ENCODE results near the gene NECTIN3.

DNA sequence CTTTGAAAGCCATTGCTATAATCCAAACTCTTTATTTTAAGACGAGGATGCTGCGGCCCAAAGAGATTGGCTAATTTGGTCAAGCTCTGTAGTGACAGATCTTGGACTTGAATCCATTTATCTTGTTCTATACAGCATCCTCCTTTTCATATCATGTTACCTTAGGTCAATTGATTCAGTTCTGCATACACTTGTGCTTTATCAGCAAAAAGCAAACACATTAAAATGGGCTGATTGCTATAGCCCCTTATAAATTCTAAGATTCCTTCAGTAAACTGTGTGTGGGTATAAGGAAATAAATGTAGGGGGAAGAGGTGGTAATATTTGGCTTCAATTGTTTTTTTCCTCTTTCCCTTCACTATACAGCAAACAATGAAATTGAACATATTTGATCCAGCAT lies 40.1 kb upstream of the NECTIN3 start:
- TF ChIP-seq SIN3A (IDR thresholded peaks at IDR 0.05; ENCODE audit: low read depth, low read length) (no peak), RFX5 (IDR thresholded peaks at IDR 0.05; ENCODE audit: low read depth, low read length) (no peak), NFIC (IDR thresholded peaks at IDR 0.05; ENCODE audit: low read depth, low read length) (no peak), CTCF (IDR thresholded peaks at IDR 0.05 in 2 of 3, conservative IDR thresholded peaks at IDR 0.05 in 1 of 3; ENCODE audit: control insufficient read depth in 2 of 3, extremely low read depth in 1 of 3, insufficient read depth in 1 of 3, low read depth in 3 of 3, low read length in 3 of 3) (no peak), NRF1 (conservative IDR thresholded peaks at IDR 0.05; ENCODE audit: low read depth, low read length) (no peak), PBX3 (IDR thresholded peaks at IDR 0.05; ENCODE audit: insufficient replicate concordance, low read depth, low read length) (no peak), CBX3 (IDR thresholded peaks at IDR 0.05; ENCODE audit: borderline replicate concordance, low read depth) (no peak), E2F4 (IDR thresholded peaks at IDR 0.05; ENCODE audit: low read depth, low read length) (no peak), EZH2 (IDR thresholded peaks at IDR 0.05; ENCODE audit: borderline replicate concordance, control insufficient read depth, low read depth, low read length) (no peak), SRF (IDR thresholded peaks at IDR 0.05; ENCODE audit: low read depth in 2 of 2, low read length in 2 of 2) (no peak), USF2 (IDR thresholded peaks at IDR 0.05; ENCODE audit: borderline replicate concordance, low read depth, low read length) (no peak)
- TF ChIP-seq, protein P1, sequence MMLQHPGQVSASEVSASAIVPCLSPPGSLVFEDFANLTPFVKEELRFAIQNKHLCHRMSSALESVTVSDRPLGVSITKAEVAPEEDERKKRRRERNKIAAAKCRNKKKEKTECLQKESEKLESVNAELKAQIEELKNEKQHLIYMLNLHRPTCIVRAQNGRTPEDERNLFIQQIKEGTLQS (IDR thresholded peaks at IDR 0.05; ENCODE audit: borderline replicate concordance, extremely low read depth, low read depth, low read length), result no peak
- TF ChIP-seq, protein P2, sequence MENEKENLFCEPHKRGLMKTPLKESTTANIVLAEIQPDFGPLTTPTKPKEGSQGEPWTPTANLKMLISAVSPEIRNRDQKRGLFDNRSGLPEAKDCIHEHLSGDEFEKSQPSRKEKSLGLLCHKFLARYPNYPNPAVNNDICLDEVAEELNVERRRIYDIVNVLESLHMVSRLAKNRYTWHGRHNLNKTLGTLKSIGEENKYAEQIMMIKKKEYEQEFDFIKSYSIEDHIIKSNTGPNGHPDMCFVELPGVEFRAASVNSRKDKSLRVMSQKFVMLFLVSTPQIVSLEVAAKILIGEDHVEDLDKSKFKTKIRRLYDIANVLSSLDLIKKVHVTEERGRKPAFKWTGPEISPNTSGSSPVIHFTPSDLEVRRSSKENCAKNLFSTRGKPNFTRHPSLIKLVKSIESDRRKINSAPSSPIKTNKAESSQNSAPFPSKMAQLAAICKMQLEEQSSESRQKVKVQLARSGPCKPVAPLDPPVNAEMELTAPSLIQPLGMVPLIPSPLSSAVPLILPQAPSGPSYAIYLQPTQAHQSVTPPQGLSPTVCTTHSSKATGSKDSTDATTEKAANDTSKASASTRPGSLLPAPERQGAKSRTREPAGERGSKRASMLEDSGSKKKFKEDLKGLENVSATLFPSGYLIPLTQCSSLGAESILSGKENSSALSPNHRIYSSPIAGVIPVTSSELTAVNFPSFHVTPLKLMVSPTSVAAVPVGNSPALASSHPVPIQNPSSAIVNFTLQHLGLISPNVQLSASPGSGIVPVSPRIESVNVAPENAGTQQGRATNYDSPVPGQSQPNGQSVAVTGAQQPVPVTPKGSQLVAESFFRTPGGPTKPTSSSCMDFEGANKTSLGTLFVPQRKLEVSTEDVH (IDR thresholded peaks at IDR 0.05; ENCODE audit: low read depth, partially characterized antibody), result no peak

Measured in GM12878 (cell line).